ENCODE results near the gene SPCS3. TPM values are rescaled to one million over a fixed set of nuclear protein-coding genes. Genes with fewer than 3 reads are reported as not detected.
"Not testable (repeated sequence)": the region's sequence is repeated elsewhere in the genome, so short reads cannot be mapped to it uniquely, and the experiment has no call there.

The SPCS3 gene
- total RNA-seq, 1 experiment from 2014 or later: 117 TPM

GRCh38 chr4:176277162-176277904 lies 42.4 kb upstream of the SPCS3 start:
- no peaks in the 10 kb centered on the region for H3K36me3 Mint-ChIP-seq
- no peaks in the 10 kb centered on the region for H3K27me3 Mint-ChIP-seq (ENCODE audit: low read depth)
- ATAC-seq (peak; percentile 99), DNase-seq (ENCODE audit: low spot score) (peak; percentile 65)
- peaks cover under 1% of the 10 kb centered on the region; the same call in 1 of the 2 replicates for H3K9me3 Mint-ChIP-seq
- POLR2A ChIA-PET: interaction anchor here (0.6 to 0.7 kb wide), 2 partner anchors 67 to 425 kb away, joined by 3 read pairs; no protein-coding TSS in a partner anchor
- CTCF ChIA-PET: interaction anchor here (0.6 to 1.5 kb wide), 18 partner anchors 11 to 321 kb away, joined by 3 to 8 read pairs (median 4); partner anchors contain the start of gene SPATA4
- peak overlapping the region; percentile 10; the same call in 1 of the 2 replicates for H3K4me3 Mint-ChIP-seq
- peaks cover 13% of the 10 kb centered on the region for H3K4me1 Mint-ChIP-seq
- TF ChIP-seq MAX (CRISPR knock-in tag; IDR thresholded peaks at IDR 0.05) (no peak), OVOL2 (CRISPR knock-in tag; IDR thresholded peaks at IDR 0.05; ENCODE audit: borderline replicate concordance) (no peak), ZNF281 (CRISPR knock-in tag; IDR thresholded peaks at IDR 0.05) (no peak), ERG (CRISPR knock-in tag; IDR thresholded peaks at IDR 0.05) (no peak), ELF4 (CRISPR knock-in tag; IDR thresholded peaks at IDR 0.05; ENCODE audit: low read depth) (no peak), PREB (CRISPR knock-in tag; IDR thresholded peaks at IDR 0.05; ENCODE audit: borderline replicate concordance) (no peak), IRF2 (CRISPR knock-in tag; IDR thresholded peaks at IDR 0.05; ENCODE audit: borderline replicate concordance, low read depth) (no peak), FOXP1 (CRISPR knock-in tag; IDR thresholded peaks at IDR 0.05; ENCODE audit: borderline replicate concordance) (no peak), RELA (CRISPR knock-in tag; IDR thresholded peaks at IDR 0.05; ENCODE audit: borderline replicate concordance) (no peak), ZNF138 (CRISPR knock-in tag; conservative IDR thresholded peaks at IDR 0.05) (no peak), ZBTB43 (CRISPR knock-in tag; IDR thresholded peaks at IDR 0.05) (no peak), TEAD4 (CRISPR knock-in tag; IDR thresholded peaks at IDR 0.05) (no peak), ZNF317 (CRISPR knock-in tag; IDR thresholded peaks at IDR 0.05; ENCODE audit: borderline replicate concordance, low read depth) (no peak), E2F1 (CRISPR knock-in tag; IDR thresholded peaks at IDR 0.05) (no peak)
- H3K27ac Mint-ChIP-seq: peak overlapping the region; percentile 68; the same call in 1 of the 2 replicates

- Mint-ChIP-seq H3K9me3 (peaks cover 10% of the 10 kb centered on the region), H3K4me1 (peaks cover 13% of the 10 kb centered on the region)
- DNase-seq (ENCODE audit: low spot score); H3K36me3 Mint-ChIP-seq; H3K27ac Mint-ChIP-seq; ATAC-seq; CTCF ChIA-PET; H3K27me3 Mint-ChIP-seq (ENCODE audit: low read depth); POLR2A ChIA-PET; H3K4me3 Mint-ChIP-seq: not testable (repeated sequence)
Observed at GRCh38 chr4:176279560-176279959, 40.2 kb upstream of the SPCS3 start.

Data from WTC11 (cell line).